OCI-M2 (cell line): Measurements from ENCODE around the gene PHGDH.
"Not testable (repeated sequence)": the region's sequence is repeated elsewhere in the genome, so short reads cannot be mapped to it uniquely, and the experiment has no call there.

Experiments
- DNase-seq: peaks from one replicate; lab custom pipeline; 2025; ENCODE audit not compliant: unreplicated experiment; lab: John Stamatoyannopoulos, UW

The PHGDH gene

DNA sequence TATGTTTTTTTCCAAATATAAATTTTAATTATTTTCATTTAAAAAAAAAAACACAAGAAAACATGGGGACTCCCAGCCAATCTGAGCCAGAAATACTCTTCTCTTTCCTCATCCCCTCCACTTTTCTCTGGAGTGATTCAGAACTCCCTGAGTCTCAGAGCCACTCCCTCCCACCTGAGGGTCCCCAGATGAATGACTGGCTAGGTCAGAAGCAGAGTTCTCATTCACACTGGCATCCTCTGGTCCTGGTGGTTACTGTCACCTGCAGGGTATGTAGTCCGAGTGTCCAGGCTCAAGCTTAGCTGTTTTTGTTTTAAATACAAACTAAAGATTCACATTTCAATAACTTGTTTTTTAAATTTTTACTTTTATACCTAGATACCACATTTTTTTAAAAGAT is 50.7 kb downstream of the PHGDH start:
- DNase-seq = no peak

DNA sequence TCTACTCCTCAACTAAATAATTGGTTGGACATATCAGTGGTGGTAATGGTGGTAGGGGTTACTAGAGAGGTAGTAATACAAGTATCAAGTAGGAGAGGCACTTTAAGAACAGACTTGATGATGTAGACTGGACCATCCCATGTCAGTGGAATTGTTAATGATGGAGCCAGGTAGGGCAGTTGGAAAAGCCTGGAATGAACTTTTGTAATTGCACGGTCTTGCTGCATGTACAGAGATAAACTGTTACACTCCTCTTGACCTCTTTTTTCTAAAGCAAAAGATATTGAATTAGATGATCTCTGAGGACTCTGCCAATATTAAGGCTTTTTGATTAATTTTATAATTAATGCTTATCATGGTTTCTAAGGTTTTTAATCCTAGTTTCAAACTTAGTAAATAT is 51.2 kb downstream of the PHGDH start:
- no peak for DNase-seq

DNA sequence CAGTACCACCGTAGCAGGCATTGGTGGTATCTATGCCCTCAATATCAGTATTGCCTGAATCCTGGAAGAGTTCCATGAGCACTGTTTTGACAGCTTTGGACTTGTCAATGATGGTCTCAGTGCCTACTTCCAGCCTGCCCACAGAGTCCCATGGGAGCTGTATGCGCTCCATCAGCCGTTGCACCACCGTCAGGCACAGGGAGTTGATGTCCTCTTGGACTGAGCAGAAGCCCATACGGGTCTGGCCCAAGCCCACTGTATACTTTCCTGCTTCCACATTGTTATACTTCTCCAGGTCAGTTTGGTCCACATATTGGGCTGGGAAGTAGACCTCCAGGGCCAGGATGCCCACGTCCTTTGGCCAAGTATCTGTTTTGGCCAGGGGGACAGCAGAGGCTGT is 52.5 kb downstream of the PHGDH start:
- no peak for DNase-seq

DNA sequence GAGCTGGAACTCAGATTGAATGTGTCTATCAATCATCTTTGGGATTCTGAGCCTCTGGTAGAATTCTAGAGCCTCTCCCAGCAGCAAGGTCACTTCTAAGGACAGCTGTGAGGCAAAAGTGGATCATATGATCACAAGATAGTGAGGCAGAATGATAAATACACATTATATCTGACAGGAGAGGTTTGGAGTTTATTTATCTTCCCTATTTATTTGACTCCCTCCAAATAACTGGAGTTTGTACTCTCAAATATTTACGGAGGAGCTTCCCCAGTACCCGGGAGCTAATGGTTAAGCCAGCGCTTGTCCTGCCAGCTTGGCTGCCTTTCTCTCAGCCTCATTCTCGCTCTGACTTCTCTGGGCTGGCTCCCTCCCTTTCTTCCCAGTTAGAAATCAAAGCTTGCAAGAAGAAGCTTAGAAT is 54.6 kb downstream of the PHGDH start:
- DNase-seq = no peak

DNA sequence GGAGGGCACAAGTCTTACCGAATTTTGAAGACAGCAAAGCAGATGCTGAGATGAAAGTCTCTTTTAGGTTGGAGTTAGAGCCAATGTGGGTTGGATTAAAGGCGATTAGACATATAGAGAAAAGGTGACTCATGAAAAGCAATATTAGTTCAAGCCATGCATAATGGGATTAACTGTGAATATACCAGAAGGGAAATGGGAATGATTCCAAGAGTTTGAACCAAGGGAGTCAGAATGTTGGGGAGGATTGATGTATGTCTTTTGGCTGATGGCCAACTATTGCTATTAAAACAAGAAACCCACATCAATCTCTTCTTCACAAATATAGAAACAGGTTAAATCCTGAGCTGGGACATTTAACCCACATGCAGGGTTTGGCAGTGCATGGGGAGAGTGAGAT is 55.8 kb downstream of the PHGDH start:
- no peak for DNase-seq

DNA sequence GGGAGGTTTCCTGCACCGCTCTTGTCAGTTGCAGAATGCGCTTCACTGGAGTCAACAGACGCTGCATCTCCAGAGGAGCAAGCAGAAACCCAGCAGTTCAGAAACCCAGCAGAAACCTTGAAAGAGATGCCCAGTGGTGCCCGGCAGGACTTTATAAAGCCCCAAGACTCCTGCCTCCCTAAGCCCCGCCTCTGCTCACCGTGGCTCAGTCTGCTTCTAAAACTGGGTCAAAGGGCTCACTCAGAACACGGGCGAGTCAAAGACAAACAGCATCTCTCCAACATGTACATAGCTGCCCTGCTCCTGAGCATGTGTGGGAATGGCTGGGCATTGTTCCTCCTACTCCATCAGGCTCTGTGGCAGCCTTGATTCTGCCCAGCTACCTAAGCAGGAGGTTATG is 57.0 kb downstream of the PHGDH start, which contains the start of gene HMGCS2:
TSS of gene HMGCS2 (minus strand) at position 128 of the 400 bp plus-strand sequence. CDS start at position 67, 61 bp downstream.
- DNase-seq = no peak

DNA sequence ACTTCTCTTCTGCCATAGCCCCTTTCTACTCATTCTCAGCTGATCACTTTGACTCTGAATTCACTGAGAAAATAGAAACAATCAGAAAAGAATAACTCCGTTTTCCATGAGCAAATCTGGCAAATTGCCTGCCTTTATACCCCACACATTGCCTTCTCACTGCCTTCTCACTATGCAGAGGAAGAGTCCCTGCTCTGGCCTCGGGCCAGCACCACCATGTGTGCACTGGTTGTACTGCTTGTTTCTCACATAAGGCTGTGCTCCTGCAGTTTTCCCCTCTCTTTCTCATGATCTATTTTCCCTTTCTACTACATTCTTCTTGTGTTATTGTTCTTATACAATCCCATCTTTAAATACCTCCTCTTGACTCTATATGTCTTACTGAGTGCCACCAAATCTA is 59.3 kb downstream of the PHGDH start:
- DNase-seq = no peak

DNA sequence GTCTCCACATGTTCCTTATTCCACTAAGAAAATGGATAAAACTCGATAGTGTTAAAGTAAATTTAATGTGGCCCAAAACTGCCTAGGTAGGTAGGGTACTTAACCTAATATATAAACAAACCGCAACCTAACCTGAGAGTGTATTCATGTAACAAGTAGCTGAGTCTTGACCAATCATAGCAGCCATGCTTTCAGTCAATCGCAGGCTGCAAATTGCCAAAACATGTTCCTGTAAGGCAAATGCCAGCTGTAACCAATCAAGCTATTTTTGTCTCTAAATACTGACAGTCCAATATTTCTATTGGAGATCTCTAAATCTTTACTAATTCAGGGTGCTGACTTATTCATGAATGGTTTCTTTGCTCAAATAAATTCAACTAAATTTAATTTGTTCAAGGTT is 60.0 kb downstream of the PHGDH start:
- no peak for DNase-seq

DNA sequence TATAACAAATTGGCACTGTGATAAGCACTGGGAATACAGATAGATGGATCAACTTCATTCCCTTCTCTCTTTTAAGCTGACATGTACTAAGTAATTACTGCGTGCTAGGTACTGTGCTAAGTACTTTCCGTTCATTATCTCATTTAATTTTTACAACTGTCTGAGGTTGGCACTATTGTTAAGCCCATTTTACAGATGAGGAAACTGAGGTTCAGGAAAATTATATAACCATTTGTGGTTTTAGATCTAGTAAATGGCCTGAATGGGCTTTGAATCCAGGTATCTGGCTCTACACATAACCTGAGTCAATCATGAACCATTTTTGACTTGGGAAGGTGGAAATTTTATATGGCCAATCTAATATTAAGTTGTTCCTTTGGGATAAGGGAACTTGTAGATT is 60.6 kb downstream of the PHGDH start:
- DNase-seq = no peak

DNA sequence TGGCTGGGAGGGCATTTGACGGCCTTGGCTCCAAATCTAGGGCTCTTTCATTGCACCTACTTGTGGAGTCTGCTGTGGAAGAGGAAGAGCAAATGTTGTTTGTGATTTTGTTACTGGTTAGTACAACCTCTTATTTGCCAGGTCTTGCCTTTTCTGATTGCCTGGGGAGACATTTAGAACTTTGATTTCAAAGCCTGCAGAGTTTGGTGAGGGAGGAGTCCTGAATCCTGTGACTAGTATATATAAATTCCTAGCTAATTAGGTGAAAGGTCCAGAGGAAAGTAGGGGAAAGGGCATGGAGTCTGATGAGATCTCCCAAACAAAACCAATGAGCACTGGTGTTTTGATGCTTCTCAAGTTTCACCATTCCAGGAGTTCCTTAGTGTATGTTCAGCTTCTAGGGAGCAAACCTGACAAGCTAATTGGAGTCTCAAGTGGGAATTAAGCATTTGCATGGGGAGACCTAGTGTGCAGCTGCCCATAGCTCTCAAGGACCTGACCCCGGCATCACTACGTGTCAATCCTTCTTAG is 62.0 kb downstream of the PHGDH start:
- no peak for DNase-seq

DNA sequence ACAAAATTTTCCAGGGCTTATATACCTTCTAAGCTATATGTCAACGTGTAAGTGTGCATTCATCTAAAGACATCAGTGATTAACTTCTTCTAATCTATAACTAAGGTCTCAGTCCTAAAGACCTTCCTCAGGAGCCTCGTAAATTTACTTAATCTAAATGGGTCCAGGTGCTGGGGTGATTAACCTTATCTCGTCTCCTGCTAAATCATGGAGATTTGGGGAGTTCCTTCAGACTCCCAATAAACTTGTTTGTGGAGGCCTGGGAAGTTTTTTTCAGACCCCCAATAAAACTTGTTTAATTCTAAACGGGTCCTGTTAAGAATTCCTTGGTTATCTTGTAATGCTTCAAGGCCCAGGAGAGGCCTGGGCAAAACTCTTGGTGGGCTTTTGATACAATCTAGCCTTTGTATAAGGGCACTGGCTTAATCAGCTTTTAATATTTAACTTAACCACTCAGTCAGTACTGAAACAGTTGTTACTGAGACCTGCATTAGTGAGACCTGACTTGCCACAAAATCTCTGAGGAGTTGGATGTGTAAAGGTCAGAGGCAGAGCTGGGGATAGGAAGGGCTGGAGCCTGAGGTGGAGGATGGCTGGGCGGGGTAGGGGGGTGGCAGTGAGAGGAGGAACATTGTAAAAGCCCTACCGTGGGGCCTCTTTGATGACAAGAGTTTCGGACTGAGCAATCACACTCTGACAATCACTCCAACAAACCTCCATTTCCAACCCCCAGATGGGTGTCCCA is 63.2 kb downstream of the PHGDH start:
- no peak for DNase-seq

DNA sequence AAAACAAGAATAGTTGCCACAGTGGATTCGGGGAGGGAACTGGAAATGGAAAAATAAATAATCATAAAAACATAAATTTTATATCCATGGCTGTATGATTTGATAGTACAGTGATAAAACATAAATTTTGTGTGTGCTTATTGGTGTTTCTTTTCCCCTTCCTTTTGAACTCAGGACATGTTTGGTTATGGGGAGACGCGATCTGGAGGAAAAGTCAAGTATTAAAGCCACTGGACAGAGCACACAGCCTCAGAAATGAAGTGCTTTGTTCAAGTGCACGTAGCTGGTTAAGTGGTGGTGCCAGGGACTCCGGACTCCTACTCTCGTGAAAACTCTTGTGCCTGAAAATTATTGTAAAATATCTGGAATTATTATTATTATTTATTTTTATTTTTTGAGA is 66.6 kb downstream of the PHGDH start:
- no peak for DNase-seq

DNA sequence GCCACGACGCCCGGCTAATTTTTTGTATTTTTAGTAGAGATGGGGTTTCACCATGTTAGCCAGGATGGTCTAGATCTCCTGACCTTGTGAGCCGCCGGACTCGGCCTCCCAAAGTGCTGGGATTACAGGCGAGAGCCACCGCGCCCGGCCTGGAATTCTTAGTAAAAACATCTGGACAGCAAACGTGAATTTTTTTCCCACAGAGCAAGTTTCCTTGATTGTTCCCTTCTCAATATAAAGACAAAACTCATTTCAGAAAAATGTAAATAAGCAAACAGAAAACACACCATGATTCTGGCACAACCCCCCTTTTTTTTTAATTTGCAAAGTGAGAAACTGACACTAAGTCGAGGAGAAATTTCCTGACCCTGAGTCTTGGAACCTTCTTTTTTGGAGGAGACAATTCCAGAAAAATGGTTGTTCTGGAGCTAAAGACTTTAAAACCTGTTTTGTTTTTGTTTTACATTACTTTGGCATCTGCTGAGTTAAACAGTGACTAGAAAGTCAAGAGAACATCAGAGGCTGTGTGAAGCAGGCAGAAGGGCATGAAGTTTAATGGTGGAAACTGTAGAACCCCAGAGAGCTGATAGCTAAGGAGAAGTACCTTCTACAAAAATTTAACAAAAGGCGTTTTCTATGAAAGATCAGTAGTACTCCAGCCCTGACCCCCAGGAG is 67.3 kb downstream of the PHGDH start:
- no peak for DNase-seq

DNA sequence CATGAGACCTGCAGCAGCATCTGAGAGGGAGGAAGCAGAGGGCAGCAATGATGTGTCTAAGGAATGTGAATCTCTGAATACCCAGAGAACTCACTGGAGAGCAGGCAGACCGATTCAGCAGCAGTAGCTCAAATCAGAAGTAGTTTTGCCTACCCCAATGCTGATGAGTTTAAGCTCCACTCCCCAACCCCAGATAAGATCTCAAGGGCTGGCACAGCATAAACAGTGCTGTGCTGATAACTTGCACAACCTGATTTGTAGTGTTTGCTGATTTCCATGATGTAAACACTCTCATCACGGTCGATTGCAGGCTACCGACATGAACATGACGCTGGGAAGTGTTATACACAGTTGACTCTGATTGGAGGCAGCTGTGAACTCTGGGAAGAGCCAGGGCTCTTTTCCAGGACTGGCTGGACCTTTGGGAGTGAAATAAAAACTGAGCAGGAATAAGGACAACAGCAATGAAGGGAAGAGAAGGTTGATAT is 68.2 kb downstream of the PHGDH start:
- no peak for DNase-seq

DNA sequence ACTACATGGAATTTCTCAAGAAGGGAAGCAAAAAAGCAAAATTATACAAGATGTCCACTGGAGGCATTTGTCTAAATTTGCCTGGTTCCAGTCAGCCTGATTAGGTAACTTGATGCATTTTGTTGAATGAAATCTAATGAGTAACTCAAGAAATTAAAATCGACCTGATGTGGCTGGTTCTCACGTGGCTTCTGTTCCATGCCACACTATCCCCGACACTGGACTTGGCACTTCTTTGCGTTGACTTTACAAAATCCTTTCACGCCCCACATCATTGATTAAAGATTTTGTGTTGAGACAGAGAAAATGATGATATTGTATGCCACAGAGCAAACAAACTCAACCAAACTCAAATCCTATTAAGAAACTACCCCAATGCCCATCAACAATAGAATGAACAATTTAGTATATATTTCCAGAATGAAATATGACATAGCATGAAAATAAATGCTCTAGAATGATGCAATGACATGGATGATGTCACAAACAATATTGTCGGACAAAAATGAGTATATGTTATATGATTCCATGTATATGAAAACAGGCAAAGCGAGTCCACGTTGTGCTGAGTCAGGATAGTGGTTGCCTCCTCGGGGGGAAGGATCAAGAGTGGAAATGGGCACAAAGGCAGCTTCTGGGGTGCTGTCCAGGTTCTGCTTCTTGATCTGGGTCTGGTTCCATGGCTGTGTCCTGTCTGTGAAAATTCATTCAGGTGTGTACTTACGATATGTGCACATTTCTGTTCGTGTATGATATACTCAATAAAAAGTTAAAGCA is 69.9 kb downstream of the PHGDH start:
- no peak for DNase-seq

DNA sequence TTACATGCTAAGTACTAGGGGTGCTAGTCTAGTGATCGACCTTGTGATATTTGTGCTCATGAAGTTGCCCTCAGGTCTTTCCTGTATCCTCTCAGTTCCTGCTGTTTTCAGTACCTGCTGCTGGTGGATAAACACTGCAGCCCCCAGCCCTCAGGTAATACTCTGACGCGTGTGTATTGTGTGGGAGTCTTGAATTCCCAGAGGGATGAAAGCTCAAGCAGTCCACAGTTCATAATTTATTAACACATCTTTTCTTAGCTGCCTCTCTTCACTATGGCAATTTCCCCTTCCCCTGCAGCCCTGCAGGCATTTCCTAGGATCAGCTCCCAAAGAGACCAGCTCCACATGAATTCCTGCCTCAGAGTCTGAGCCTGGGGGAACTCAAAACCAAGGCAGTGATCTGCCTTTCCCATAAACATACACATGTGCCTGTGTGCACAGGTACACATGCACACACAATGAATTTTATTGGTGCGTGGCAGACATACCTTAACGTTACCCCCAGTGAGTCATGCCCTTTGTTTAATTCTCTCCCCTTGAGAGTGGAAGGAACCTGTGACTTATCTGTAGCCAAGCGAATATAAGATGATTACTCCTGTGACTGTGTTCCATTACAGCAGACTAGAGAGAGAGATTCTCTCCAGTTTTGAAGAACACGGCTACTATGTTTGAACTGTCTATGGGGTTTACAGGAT is 71.0 kb downstream of the PHGDH start:
- no peak for DNase-seq

DNA sequence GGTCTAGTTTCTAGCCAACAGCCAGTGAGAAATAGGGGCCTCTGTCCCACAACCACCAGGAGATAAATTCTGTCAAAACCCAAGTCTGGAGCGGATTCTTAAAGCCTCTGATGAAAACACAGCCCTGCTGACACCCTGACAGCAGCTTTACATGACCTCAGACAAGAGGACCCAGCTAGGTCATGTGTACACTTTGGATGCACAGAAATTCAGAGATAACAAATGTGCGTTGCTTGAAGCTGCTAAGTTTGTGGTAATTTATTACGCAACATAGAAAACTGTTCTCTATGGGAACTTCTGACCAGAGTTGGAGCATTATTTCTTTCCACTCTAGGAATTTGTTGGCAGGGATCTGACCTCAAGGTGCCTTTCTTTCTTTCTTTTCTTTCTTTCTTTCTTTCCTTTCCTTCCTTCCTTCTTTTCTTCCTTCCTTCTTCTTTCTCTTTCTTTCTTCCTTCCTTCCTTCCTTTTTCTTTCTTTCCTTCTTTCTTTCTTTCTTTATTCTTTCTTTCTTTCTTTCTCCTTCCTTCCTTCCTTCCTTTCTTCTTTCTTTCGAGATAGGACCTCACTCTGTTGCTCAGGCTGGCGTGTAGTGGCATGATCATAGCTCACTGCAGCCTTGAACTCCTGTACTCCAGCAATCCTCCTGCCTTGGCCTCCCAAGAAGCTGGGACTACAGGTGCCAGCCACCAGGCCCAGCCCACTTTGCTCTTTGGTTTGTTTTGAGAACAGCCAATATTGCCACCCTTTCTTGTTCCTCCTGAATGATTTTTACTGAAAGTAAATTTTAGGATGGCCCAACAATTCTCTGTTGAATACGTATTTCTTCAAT is 71.8 kb downstream of the PHGDH start:
- DNase-seq = no peak

DNA sequence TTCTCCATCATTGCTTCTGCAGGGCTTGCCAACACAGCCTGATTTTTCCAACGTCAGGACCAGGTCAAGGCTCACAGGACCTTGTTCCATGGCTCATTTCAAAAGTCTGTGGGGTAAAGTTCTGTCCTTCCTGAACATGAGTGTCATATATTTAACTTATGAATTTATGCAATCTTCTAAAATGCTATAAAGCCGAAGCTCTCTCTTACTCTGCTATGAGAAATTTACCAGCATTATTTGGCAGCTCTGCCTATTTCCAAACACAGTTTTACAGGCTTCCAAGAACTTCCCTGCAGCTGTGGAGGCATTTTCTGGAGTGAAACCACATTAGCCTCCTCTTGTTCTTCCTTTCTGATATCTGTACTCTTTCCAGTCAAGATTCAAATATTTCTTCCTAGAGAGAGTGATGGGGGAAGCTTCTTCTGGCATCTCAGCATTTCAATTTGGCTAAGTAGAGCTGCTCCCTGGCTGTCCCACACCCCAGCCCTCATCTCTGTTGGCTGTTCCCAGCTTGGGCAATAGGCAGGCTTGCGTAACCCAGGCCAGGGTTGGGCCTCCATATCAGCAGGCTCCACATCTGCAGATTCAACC is 72.6 kb downstream of the PHGDH start:
- no peak for DNase-seq

DNA sequence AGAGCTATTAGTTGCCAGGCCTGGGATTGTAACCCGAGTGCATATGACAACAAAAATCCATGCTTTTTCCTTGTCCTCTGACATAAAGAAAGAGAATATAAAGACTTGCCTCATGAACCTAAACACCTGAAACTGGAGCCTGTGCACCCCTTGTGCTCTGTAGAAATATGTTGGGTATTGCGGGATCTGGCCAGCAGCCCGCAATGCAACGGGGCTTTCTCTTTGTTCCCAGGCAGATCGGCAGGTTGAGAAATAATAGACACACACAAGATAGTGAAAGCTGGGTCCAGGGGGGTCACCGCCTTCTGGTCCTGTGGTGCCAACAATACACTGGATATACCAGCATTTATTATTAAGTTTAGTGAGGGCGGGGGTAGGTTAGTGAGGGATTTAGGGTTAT is 74.3 kb downstream of the PHGDH start:
- DNase-seq = not testable (repeated sequence)
